Sigmoid colon (tissue), 7 donors: ENCODE measurements around the gene KLHL2. TPM values are rescaled to one million over a fixed set of nuclear protein-coding genes. Genes with fewer than 3 reads are reported as not detected.

Experiments used
- DNase-seq: peaks from one replicate; pipeline ENCODE4 v3.0.0-alpha.2; 2019
- H3K27ac ChIP-seq, 4 donors: fragments of 200-600 bp; sonication (generic); one replicate each; pipeline ENCODE4 v1.5.1; 2016 to 2019; ENCODE audit warnings: mild to moderate bottlenecking in 1 of 4
- H3K27me3 ChIP-seq, 3 donors: fragments of 200-600 bp; sonication (generic); one replicate each; pipeline ENCODE4 v1.5.1; 2019; ENCODE audit warnings: mild to moderate bottlenecking in 1 of 3
- H3K36me3 ChIP-seq, 4 donors: fragments of 200-600 bp; sonication (generic); one replicate each; pipeline ENCODE4 v1.5.1; 2016 to 2019
- H3K4me1 ChIP-seq, 4 donors: fragments of 200-600 bp; sonication (generic); one replicate each; pipeline ENCODE4 v1.5.1; 2017 to 2019
- H3K4me3 ChIP-seq, 4 donors: fragments of 200-600 bp; sonication (generic); one replicate each; pipeline ENCODE4 v1.5.1; 2017 to 2019; ENCODE audit warnings: mild to moderate bottlenecking in 2 of 4, moderate library complexity in 1 of 4
- H3K9me3 ChIP-seq, 4 donors: fragments of 200-600 bp in 3 of 4; sonication (generic) in 3 of 4; one replicate each; pipeline versions ENCODE4 v1.5.1 to v1.6.1; 2013 to 2019
- CTCF ChIP-seq, 4 experiments: fragments of 450-650 bp in 3 of 4; fragments of 200-600 bp in 1 of 4; IDR thresholded peaks; one replicate each; pipeline ENCODE4 v1.5.1; 2016 to 2019; ENCODE audit warnings: antibody characterized with exemption in 4 of 4, mild to moderate bottlenecking in 3 of 4, moderate library complexity in 2 of 4
- EP300 ChIP-seq, 4 donors: sonication (generic); formaldehyde crosslinking; IDR thresholded peaks; one replicate each; pipeline ENCODE4 v1.6.1; 2017; ENCODE audit warnings: antibody characterized with exemption in 4 of 4
- POLR2A ChIP-seq, 2 donors: fragments of 450-650 bp; IDR thresholded peaks; one replicate each; pipeline ENCODE4 v1.6.1; 2016; ENCODE audit warnings: antibody characterized with exemption in 2 of 2, mild to moderate bottlenecking in 2 of 2, moderate library complexity in 2 of 2
- POLR2AphosphoS5 ChIP-seq, 4 donors: sonication (generic); formaldehyde crosslinking; IDR thresholded peaks; one replicate each; pipeline ENCODE4 v1.6.1; 2017; ENCODE audit warnings: antibody characterized with exemption in 4 of 4
- WGBS, 2 donors: extraction: QIAGEN DNeasy Blood & Tissue Kit; methylation state at CpG; one replicate each; pipeline ENCODE4 v1.1.7; 2013; 5-methylcytosine and 5-hydroxymethylcytosine counted together
- intact Hi-C: fragments of 100-400 bp; cut with DNase I; formaldehyde crosslinking; loops from one replicate; pipeline ENCODE4 v1.15.1; 2023
- polyA plus RNA-seq, 3 donors: library from polyadenylated mRNA; stranded (reverse); fragments of 200-250 nt; gene quantifications; one replicate each; pipeline ENCODE4 v1.2.3, GENCODE V29; 2013
- total RNA-seq, 4 donors: library from RNA; depleted of rRNA; stranded (reverse); fragments of >200 nt; gene quantifications; one replicate each; pipeline ENCODE4 v1.1.0, GENCODE V29; 2016
- donor health status: healthy with polysubstance abuse.
- donor health status: Bipolar disorder and iron deficiency.
- donor health status: healthy.

KLHL2 gene
- total and polyA plus RNA-seq, 7 donors: 9.2 to 25.7 (median 14.4) TPM

GRCh38 chr4:165199722-165200121 lies 7.6 kb upstream of the KLHL2 start:
- TF ChIP-seq EP300 (IDR thresholded peaks at IDR 0.05) (no peak), POLR2AphosphoS5 (IDR thresholded peaks at IDR 0.05) (no peak), POLR2A (IDR thresholded peaks at IDR 0.05) (no peak), CTCF (IDR thresholded peaks at IDR 0.05) (no peak)
- no peak overlapping the region for H3K27ac ChIP-seq
- H3K27me3 ChIP-seq: no peaks in the 10 kb centered on the region
- intact Hi-C loops: no loop called here
- no peak for DNase-seq
- no peak overlapping the region for H3K4me3 ChIP-seq
- H3K9me3 ChIP-seq: no peaks in the 10 kb centered on the region
- no peaks in the 10 kb centered on the region for H3K36me3 ChIP-seq
- 84 to 88% methylated on average over 2 of the region's 2 CpGs for WGBS, 2 donors
- no peaks in the 10 kb centered on the region for H3K4me1 ChIP-seq

DNA sequence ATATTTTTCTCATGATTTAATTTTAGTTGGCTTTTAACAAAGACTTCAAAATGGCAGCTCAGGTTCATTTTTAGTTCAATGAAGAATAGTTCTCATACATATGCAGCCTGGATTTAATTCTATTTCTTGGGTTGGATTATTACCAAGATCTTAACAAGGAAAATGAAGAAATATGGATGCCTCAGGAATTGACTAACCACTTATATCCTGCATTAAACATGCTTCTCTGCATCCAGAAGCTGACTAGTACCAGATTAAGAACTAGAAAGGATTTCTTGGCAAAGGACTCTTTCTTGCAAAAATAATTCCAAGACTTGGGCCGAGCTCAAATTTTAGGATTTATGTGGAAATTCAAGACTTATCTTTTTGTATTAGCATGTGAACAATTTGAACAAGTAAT lies 5.6 kb upstream of the KLHL2 start:
- H3K36me3 ChIP-seq: no peaks in the 10 kb centered on the region
- no peak overlapping the region for H3K4me3 ChIP-seq
- WGBS, 2 donors: 91 to 93% methylated on average over 1 of the region's 1 CpG
- H3K27me3 ChIP-seq: no peaks in the 10 kb centered on the region
- intact Hi-C loops: no loop called here
- no peak for TF ChIP-seq POLR2A (IDR thresholded peaks at IDR 0.05)
- TF ChIP-seq CTCF (IDR thresholded peaks at IDR 0.05): no peak
- no peak for TF ChIP-seq EP300 (IDR thresholded peaks at IDR 0.05)
- no peak for TF ChIP-seq POLR2AphosphoS5 (IDR thresholded peaks at IDR 0.05)
- peaks cover 0 to 9% (median 7%) of the 10 kb centered on the region in 4 donors for H3K4me1 ChIP-seq
- no peaks in the 10 kb centered on the region for H3K9me3 ChIP-seq
- H3K27ac ChIP-seq: no peak overlapping the region
- DNase-seq: no peak

DNA sequence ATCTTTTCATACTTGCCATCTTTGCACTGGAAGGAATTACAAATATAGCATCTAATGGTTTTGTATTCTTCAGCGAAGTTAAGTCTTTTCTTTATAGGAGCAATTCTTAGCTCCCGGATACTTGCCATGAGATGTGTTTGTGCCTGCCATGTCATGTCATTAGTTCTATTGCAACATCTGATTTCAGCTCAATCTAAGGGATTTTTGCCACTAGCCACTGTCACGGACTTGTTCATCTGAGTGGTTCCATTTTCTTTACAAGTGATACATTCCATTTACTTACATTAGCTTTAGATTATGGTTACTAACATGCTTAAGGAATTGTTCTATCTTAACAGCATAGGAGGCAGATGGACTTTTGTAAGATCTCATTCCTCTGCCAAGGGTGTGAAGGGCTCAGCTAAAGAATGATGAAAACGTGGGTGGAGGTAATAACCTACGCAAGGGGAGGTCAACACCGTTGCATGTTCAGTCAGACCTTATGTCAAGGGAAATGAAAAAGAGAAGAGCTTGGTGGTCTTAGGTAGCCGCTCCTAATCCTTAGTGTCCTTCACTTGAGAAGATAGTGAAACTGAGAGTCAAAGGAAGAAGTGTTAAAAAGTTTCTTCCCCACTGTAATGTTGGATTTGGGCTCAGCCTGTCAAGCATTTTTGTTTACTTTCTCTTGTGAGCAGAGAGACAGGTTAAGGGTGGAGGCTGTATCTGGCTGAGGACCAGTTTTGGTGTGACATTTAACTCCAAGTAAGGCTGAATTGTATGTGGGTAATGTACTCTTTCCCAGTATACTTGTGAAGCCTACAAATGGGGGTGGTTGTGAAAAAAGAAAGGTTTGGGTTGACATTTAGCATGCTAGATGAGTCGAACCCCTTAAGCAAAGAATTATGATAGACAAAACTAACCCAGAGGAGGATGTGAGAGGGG lies 3.6 kb upstream of the KLHL2 start:
- no peaks in the 10 kb centered on the region for H3K9me3 ChIP-seq
- H3K27ac ChIP-seq: no peak overlapping the region
- 77 to 82% methylated on average over 8 of the region's 8 CpGs for WGBS, 2 donors
- no peaks in the 10 kb centered on the region for H3K36me3 ChIP-seq
- intact Hi-C loops: no loop called here
- DNase-seq: no peak
- no peak for TF ChIP-seq POLR2AphosphoS5 (IDR thresholded peaks at IDR 0.05)
- no peak for TF ChIP-seq EP300 (IDR thresholded peaks at IDR 0.05)
- no peak for TF ChIP-seq POLR2A (IDR thresholded peaks at IDR 0.05)
- TF ChIP-seq CTCF (IDR thresholded peaks at IDR 0.05): no peak
- H3K27me3 ChIP-seq: no peaks in the 10 kb centered on the region
- peaks cover 0 to 19% (median 15%) of the 10 kb centered on the region in 4 donors for H3K4me1 ChIP-seq
- no peak overlapping the region for H3K4me3 ChIP-seq

- DNase-seq: no peak
- Histone ChIP-seq H3K36me3 (no peaks in the 10 kb centered on the region), H3K27me3 (no peaks in the 10 kb centered on the region), H3K4me3 (no peak overlapping the region), H3K27ac (no peak overlapping the region), H3K4me1 (peaks cover 0 to 24% (median 20%) of the 10 kb centered on the region in 4 donors), H3K9me3 (no peaks in the 10 kb centered on the region)
- 65 to 68% methylated on average over 3 of the region's 3 CpGs for WGBS, 2 donors
- intact Hi-C loops: no loop called here
- no peak for TF ChIP-seq EP300 (IDR thresholded peaks at IDR 0.05)
- TF ChIP-seq POLR2A (IDR thresholded peaks at IDR 0.05): no peak
- TF ChIP-seq CTCF (IDR thresholded peaks at IDR 0.05): no peak
- no peak for TF ChIP-seq POLR2AphosphoS5 (IDR thresholded peaks at IDR 0.05)
Measured at GRCh38 chr4:165204462-165204830, 2.9 kb upstream of the KLHL2 start.
